Measurements from ENCODE around the gene TAS1R2.
"Not testable (repeated sequence)": the region's sequence is repeated elsewhere in the genome, so short reads cannot be mapped to it uniquely, and the experiment has no call there.

The TAS1R2 gene

DNA sequence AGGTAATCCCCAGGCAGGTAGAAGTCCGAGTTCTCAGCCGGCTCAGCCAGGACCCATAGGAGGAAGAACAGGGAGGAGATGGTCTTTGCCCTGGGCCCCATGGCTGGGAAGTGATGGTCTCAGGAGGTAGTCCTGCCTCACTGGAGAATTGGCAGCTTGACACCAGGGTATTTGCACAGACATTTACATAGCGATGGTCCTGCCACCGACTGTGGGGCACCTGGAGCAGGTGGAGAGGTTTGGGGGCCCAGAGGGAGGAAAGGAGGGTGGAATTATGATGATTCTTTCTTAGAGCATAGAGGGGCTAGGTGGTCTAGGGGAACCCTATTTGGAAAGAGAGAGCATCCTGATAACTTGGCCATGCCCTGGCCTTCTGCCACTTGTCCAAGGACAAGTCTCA is at the start of gene TAS1R2:
Gene TAS1R2 (minus strand): TSS at position 101 of the 400 bp plus-strand sequence. CDS start 0 bp downstream, at position 101.
- no peak for DNase-seq (ENCODE audit: low spot score)

DNA sequence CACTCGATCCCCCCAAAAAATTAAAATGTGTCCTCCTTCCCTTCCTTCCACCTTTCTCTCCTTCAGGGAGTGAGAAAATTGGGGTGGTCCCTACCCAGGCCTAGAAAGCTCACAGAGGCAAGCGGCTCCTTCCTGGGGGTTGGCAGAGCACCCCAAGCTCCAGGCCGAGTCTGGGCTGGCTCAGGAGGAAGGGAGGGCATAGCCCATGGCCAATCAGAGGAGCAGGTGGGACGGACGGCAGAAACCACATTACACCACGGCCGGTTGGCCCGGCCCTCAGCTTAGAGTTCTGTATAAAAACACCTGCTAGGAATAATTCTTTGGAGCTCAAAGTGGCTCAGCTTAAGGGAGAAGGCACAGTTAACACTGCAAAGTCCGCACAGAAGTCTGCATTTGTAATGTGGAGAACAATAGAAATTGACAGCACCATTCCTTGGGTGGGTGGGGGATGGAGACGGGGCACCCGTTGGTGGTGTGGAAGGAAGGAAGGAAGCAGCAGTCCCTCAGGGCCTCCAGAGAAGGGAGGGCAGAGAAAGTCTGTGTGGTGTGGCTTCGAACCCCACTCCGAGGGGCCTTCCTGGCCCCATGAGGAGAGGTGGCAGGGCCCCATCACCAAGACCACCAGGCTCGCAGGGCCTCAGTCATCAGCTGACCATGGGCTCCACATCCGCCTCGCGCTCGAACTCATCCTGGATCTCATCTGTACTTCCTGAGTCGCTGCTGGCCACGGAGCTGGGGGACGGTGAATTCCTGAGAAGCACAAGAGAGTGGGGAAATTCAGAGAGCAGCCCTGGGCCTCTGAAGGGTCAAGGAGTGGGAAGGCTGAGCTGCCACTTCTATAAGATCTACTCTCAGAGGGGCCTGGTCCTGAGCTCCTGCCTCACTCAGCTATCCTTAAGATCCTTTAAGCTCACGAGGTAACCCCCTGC is 48.7 kb upstream of the TAS1R2 start:
- no peak for DNase-seq (ENCODE audit: low spot score)

DNA sequence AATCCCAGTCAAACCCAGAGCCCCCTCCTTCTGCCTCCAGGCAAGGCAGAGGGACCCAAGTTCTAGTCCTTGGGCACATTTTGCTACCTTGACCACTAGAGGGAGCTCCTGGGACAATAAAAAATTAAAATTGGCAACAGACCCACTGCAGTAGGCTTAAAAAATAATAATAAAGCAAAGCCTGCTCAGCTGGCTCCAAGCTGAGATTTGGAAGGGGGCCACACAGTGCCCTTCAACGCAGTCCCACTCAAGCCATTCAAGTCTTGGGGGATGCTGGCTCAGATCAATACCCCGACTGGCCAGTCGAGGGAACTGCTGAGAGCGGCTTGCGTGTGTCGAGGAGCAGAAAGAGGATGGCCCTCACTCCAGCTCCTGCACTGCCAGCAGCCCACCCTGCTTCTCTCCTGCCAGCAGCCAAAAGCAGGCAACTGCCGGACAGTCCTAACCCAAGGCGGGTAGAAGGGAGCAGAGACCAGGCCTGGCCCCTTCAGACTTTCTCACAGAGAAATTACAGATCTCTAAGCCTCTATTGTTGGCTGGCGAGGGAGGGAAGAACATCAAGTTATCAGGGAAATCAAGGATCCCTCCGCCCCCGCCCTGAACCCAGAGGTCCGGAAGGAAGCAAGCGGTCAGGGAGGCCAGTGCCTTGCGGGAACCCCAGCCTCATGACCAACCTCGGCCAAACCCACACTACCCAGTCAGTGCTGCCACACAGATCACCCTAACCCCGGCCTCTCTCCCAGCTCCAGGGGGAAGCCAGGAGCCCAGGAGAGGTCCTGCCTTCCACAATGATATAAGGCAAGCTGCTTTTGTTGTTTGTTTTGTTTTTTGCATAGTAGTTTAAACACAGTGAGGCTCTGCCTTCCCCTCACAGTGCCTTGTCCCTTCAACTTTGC is 47.8 kb upstream of the TAS1R2 start:
- DNase-seq (ENCODE audit: low spot score): peak; percentile 85

DNA sequence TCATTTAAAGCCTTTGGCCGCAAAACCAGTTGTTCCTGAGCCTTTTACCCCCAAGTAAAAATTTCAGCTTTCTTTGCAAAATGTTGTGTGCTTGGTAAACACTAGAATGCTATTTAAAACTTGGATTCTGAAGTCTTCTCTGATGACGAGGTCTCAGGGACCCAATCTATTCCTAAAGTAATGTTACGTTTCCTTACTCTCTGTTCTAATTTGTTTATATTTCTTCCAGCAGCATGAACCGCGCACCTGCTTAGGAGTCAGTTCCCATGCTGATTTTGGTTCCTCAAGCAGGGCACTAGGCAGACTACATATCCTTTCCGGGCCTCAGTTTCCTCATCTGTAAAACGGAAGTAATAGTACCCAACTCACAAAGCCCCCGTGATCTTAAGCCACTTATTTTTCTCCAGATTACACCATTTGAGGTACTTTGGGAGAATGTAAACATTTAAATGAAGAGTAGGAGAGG is 43.9 kb upstream of the TAS1R2 start:
- no peak for DNase-seq (ENCODE audit: low spot score)

DNA sequence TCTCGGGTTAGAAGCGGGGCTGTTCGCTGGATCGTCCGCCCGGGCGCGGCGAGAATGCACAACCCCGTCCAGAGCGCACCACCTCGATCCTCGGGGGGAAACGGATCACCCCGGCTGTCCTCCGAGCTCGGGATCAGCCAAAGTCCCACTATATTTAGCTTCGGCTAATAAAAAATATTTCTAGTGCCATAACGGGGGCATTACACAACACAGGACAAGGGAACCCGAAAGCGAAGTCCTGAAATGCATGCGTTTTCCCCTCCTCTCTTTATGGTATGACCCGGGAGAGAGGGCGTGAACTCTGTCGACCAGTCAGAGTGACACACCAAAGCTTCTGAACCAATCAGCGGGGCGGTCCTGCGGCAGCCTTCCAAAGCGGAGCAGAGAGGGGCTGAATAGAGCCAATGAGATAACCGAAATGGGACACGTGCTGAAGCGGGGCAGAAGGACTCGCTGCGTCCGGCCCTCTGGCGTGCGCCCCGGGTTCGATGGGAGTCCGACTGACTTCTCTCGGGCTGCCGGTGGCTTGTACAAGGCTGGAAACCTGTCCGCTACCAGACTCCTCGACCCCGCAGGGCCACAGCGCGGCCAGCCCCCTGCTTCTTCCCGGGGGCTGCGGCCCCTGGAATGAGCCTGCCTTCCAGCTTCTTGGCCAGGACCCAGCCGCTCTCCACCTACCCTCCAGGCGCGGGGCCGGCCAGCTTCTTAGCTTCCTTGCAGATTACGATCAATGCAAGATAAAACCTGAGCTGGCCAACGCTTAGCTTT is 43.2 kb upstream of the TAS1R2 start, which contains the start of gene ALDH4A1:
Gene ALDH4A1 (minus strand): TSS at position 33 of the 768 bp plus-strand sequence. CDS start 32 bp downstream, at position 1.
- DNase-seq (ENCODE audit: low spot score): peak; percentile 99

DNA sequence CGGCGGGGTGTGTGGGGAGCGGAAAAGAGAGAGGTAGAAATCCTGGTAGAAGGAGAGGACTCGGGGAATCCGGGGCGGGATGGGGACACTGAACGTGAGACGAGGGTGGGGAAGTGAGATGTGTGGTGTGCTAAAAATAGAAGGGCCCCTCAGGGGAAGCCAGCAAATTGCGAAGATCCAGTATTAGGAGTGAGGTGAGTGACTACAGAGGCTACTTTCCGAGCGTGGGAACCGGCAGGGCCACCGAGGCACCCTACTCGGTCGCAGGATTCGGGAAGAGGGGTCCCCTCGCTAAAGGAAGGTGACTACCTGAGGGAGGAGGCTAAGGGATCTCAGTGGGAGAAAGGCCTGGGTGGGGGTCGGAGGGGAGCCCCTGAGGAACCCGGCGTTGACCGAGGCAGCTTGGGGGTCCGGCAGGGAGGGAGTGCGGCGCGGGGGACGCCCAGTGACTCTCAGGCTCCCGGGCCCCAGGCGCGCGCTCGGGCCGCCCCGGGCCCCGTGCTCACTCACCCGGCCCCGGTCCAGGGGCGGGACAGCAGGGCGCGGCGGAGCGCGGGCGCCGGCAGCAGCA is 42.6 kb upstream of the TAS1R2 start:
- DNase-seq (ENCODE audit: low spot score): no peak

DNA sequence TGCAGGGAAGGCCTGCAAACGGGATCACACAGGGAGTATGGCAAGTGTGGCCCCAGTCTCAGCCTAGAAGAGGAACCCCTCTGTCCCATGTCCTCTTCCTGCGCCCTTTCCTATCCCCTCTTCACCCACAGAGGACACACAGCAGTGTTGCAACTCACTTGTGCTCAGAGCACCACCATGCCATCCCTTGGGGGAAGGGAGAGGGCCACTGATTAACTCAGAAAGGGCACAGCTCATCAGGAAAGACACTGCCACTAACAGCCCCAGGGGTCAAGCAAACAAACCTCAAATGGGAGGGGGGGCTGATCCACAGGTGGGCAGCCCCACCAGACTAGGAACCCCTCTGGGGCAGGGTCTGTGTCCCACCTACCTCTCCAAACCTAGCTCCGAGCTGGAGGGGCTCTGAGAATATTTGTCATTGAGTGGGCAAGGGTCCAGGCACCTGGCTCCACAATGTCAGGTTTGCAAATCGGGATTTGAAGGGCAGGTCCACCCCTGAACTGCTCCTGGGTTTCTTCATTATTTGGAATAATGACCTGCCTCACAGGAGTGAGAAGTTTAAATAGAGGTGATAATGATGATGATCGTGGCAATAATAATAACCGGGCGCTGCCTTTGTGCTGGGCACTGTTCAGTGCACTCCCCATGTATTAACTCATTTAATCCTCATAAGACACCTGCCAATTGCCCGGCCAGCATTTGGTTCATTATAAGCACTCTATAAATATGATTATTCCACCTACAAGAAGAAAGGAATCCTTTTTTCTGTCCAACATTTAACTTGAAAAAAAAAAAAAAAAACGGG is 41.9 kb upstream of the TAS1R2 start:
- DNase-seq (ENCODE audit: low spot score): no peak

DNA sequence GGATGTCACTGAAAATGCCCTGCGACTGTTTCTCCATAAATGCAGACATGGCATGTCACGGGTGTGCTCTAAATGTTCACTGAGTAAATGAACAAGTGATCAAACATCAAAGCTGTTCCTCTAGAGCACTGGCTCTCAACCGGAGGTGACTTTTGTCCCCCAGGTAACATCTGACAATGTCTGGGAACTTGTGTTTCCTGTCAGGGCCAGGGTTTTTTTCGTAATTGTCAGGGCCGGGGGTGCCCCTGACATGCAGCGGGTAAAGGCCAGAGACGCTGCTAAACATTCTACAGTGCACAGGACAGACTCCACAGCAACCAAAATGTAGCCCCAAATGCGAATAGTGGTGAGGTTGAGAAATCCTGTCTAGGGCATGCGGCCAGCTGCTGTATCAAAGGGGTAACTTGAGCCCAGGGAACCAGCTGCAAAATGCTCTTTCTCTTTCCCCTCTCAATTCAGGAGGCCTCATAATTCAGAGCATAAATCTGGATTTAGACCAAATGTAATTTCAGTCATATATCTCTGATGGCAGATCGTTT is 40.9 kb upstream of the TAS1R2 start:
- DNase-seq (ENCODE audit: low spot score): no peak

DNA sequence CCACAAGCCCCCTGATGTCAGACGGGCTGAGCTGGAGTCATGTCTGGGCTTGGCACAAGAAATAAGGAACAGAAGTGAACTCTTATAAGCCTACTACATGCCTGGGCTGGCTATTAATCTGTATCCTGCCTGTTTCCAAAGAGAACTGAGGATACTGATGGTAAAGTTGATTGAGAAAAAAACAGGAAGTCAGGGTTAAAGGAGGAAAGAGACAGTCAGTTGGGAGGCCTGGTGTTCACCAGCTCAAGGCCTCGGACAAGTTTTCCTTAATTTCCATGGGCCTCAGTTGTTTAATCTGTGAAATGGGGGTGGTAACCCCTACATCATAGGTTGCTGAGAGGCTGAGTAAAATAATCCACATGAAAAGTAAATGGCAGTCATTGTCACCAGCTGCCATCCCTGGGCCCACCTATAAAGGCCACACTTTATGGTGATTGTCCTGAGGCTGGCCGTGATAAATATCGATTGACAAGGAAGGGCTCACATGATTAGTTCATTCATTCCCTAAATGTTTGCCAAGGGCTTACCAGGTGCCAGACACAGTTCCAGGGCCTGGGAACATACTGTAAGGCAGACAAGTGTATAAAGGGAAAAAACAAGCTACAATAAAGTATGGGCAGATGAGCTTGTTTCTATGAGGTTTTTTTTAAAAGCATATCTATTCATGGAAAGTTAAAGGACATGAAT is 40.0 kb upstream of the TAS1R2 start:
- DNase-seq (ENCODE audit: low spot score): no peak

DNA sequence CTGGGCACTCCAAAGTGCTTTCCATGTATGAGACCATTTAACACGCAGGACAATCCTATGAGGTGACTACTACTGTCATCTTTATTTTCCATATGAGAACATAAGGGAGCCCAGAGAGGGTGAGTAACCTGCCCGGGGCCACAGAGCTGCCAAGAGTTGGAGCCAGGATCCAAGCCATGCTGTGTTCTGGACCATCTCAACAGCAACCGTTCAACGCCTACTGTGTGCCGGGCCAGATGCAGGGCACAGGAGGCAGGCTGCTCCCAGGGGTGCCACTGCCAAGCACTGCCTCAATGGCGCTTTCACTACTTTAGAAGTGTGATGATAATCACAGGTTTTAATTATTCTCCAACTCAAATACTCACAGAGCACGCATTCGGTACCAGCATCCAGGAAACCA is 39.1 kb upstream of the TAS1R2 start:
- no peak for DNase-seq (ENCODE audit: low spot score)

DNA sequence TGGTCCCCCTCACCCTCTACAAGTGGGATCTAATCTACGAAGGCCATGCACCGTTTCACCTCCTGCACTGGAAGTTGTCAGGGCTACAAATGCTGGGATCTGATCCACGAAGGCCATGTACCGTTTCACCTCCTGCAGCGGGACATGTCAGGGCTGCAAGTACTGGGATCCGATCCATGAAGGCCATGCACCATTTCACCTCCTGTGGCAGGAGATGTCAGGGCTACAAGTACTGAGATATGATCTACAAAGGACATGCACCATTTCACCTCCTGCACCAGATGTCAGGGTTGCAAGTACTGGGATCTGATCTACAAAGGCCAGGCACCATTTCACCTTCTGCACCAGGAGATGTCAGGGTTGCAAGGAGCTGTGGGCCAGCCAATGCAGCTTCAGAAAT is 35.9 kb upstream of the TAS1R2 start:
- DNase-seq (ENCODE audit: low spot score): no peak

DNA sequence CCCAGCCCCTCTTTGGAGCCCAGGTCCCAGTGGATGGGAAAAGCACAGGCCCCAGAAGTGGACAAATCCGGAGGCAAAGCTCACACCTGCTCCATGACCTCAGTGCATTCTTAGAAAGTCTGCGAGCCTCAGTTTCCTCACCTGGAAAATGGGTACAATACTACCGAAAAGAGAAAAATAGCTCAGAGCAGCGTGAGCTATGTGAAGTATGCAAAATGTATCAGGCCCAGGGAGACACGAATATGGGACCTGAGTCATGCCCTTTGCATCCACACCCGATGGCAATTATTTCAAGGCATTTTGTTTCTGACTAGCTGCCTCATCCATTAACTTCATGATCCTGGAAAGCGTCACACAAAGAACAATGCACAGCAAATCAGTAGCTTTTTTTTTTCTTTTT is 33.7 kb upstream of the TAS1R2 start:
- DNase-seq (ENCODE audit: low spot score): no peak

DNA sequence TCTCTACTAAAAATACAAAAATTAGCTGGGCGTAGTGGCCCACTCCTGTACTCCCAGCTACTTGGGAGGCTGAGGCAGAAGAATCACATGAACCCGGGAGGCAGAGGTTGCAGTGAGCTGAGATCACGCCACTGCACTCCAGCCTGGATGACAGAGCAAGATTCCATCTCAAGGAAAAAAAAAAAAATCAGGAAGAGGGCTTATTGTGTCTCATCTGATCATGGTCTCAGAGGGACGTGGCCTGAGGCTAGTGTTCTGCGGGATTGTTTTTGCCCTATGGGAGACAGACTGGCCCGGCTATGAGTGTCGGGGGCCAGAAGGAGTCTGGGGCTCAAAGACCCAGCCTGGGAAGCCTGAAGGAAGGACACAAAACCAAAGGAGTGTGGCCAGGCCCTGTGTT is 32.4 kb upstream of the TAS1R2 start:
- not testable (repeated sequence) for DNase-seq (ENCODE audit: low spot score)

DNA sequence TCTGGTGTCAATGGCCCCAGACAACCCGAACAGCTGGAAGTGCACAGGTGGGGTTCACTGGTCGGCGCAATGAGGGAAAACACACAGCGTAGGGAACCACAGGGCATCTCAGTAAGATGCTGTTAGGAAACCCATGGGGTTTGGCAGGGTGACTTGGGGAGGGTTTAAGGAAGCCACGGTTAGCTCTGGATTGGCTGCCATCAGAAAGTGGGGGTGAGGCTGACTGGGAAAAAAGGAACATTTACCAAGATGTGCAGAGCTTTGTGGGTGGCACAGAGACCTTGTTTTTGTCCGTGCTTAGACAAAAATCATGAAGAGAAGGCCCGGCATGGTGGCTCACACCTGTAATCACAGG is 31.9 kb upstream of the TAS1R2 start:
- DNase-seq (ENCODE audit: low spot score): no peak

DNA sequence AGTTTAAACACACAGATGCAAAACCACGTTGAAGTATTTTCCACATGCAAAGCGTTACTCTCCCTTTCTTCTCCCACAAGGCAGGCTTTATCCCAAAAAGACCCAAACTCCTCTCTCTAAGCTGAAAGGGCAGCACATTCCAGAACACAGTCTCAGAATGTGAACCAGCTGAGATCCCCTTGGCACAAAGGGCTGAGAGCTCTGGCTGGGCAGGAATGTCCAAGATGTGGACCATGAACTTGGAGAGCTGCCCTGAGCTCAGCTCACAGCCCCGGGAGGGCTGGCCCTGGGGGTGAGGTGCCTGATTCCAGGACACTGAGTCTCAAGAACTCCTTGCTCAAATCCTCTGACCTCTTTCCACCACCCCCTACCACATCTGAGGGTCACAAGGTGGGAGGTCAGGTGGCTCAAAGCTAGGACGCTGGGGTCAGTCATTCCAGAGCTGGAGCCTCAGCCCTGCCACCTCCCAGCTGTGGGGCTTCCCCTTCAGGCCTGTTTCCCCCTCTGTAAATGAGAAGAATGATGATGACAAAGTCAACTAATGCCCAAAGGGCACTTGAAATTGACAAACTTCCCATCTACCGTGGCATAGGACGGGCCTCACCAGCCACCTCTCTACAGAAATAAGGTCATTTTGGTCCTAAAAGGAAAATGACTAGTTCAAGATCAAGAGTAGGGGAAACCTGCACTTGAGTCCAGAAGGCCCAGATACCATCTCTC is 31.4 kb upstream of the TAS1R2 start:
- DNase-seq (ENCODE audit: low spot score): no peak

DNA sequence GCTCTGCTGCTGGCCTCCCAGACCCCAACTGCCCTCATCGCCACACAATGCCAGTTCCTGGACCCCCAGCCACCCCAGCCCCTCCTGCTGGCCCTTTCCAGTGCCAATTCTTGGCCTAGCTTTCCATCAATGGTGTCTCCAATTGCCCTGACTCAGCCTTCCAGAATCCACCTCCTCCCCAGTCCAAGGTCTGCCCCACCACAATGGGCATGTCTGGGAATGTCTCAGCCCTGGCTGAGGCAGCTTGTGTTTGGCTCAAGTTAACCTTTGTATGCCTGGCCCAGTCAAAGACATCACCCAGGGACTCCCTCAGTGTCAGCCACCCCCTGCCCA is 26.5 kb upstream of the TAS1R2 start:
- no peak for DNase-seq (ENCODE audit: low spot score)

DNA sequence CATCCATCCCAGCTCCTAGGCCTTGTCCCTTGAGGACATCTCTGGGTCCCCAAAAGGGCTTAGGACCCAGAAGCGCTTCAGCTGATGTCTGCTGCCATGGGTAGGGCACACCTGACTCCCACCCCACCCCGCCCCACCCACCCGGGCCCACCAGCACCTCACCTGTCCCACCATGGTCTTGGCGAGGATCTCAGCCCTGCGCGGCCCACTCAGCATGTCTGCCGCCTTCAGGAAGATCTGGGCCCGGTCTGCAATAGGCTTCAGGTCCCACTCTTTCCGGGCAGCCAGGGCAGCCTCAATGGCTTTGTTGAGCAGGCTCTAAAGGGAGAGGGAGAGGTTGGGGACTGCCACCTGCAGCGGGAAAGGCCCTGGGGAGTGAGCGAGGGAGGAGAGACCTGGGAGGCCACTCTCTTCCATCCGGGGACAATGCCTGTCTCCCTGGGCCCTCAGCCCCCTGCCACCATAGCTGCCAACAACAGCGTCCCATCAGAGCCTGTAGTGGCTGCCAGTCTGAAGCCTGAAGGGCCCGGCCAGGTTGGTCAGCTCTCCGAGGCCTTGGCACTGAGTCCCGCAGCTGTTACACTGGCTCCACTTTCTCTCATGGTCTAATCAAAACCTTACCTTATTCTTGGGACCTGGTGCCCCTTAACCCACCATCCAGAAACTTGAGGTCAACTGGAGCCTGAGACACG is 26.0 kb upstream of the TAS1R2 start:
- no peak for DNase-seq (ENCODE audit: low spot score)

DNA sequence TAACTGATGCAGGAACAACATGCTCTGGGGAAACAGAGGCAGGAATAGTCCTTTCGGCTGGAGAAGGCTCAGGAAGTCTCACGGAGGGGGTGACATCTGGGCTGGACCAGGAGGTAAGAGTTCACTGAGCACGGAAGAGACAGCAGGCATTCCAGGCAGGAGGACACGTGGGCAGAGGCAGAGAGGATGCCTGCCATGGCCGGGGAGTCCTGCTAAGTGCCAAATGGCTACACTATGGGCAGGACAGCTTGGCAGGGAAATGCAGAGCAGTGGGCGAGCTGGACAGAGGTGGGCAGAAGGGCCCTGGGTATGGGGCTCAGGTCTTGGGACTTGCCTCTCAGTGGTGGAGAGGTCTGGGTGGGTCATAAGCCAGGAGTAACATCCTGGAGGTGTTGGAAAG is 25.3 kb upstream of the TAS1R2 start:
- peak; percentile 36 for DNase-seq (ENCODE audit: low spot score)

DNA sequence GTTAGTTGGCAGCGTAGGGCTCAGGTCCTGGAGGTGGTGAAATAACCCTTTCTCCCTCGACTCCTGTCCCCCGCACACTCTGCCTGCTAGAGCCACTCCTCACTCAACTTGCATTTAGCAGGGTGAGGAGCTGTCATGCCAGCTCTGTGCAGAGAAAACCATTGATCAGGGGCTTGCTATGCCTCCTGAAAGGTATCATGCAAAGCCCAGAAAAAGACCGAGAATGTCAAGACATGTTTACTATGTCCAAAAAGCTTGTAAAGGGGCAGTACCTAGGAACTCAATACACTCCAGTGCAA is 24.9 kb upstream of the TAS1R2 start:
- no peak for DNase-seq (ENCODE audit: low spot score)

Data from cerebellar cortex (tissue), 1 donor.